SK-N-SH (cell line): ENCODE results near the gene MRPS23. TPM values are rescaled to one million over a fixed set of nuclear protein-coding genes. Genes with fewer than 3 reads are reported as not detected.

Source experiments
- CTCF ChIA-PET: fragments of 300-600, 350-600 bp; formaldehyde crosslinking; extraction: SDS; loops from one replicate; lab custom pipeline; 2021; lab: Yijun Ruan, JAX
- POLR2A ChIA-PET: fragments of 350-600 bp; sonication (Branson Sonifier 250); formaldehyde crosslinking; extraction: SDS; loops from one replicate; lab custom pipeline; 2020; ENCODE audit warnings: antibody characterized with exemption, inconsistent platforms; lab: Yijun Ruan, JAX
- DNase-seq: peaks from one replicate; pipeline ENCODE4 v3.0.0; 2012
- H2AFZ ChIP-seq: fragments of 200-600 bp; sonication (generic); 2 replicates; pipeline ENCODE4 v1.8.1; 2016; ENCODE audit warnings: antibody characterized with exemption, mild to moderate bottlenecking, low read depth
- H3F3A ChIP-seq: fragments of 200-600 bp; sonication (generic); replicated peaks from 2 replicates; pipeline ENCODE3; 2016; ENCODE audit warnings: antibody characterized with exemption, mild to moderate bottlenecking; ENCODE audit not compliant: insufficient read depth
- H3K27ac ChIP-seq, 2 experiments: fragments of 200-500 bp in 1 of 2; fragments of 200-600 bp in 1 of 2; sonication (Bioruptor generic) in 1 of 2; sonication (generic), shearing (Covaris generic) in 1 of 2; 2 replicates each; pipeline versions ENCODE4 v1.5.1 to v1.6.1; 2014 to 2016; ENCODE audit warnings: low read depth in 2 of 2, inconsistent platforms in 1 of 2, low read length in 1 of 2, mild to moderate bottlenecking in 1 of 2, mixed read lengths in 1 of 2
- H3K27me3 ChIP-seq: fragments of 200-600 bp; sonication (generic), shearing (Covaris generic); 2 replicates; pipeline ENCODE4 v1.6.1; 2016; ENCODE audit warnings: mixed run types; ENCODE audit not compliant: insufficient read depth
- H3K36me3 ChIP-seq, 2 experiments: fragments of 200-500 bp in 1 of 2; fragments of 200-600 bp in 1 of 2; sonication (Bioruptor generic) in 1 of 2; sonication (generic) in 1 of 2; replicated peaks in 1 of 2; 2 replicates each; pipeline versions ENCODE3 to v1.5.1; 2014 to 2016; ENCODE audit warnings: low read length in 1 of 2, mild to moderate bottlenecking in 1 of 2; ENCODE audit not compliant: insufficient read depth in 2 of 2, control insufficient read depth in 1 of 2
- H3K4me1 ChIP-seq, 2 experiments: fragments of 200-500 bp in 1 of 2; fragments of 200-600 bp in 1 of 2; sonication (Bioruptor generic) in 1 of 2; sonication (generic), shearing (Covaris generic) in 1 of 2; 2 replicates each; pipeline versions ENCODE4 v1.5.1 to v1.6.1; 2014 to 2016; ENCODE audit warnings: low read depth in 1 of 2, low read length in 1 of 2, mixed run types in 1 of 2; ENCODE audit not compliant: insufficient read depth in 2 of 2, control insufficient read depth in 1 of 2
- H3K4me2 ChIP-seq: fragments of 200-600 bp; sonication (generic), shearing (Covaris generic); 2 replicates; pipeline ENCODE4 v1.6.1; 2017; ENCODE audit warnings: mixed run types
- H3K4me3 ChIP-seq, 2 experiments: fragments of 200-500 bp in 1 of 2; fragments of 200-600 bp in 1 of 2; sonication (Bioruptor generic) in 1 of 2; sonication (generic), shearing (Covaris generic) in 1 of 2; 2 replicates each; pipeline versions ENCODE4 v1.5.1 to v1.8.1; 2014 to 2016; ENCODE audit warnings: low read depth in 2 of 2, inconsistent platforms in 1 of 2, low read length in 1 of 2, mild to moderate bottlenecking in 1 of 2, mixed read lengths in 1 of 2, moderate library complexity in 1 of 2
- H3K79me2 ChIP-seq: fragments of 200-600 bp; sonication (generic); 2 replicates; pipeline ENCODE4 v1.8.1; 2017; ENCODE audit warnings: mild to moderate bottlenecking; ENCODE audit not compliant: insufficient read depth
- H3K9ac ChIP-seq: fragments of 200-600 bp; sonication (generic); 2 replicates; pipeline ENCODE4 v1.6.1; 2017; ENCODE audit warnings: mixed run types
- H3K9me2 ChIP-seq: fragments of 200-600 bp; sonication (generic); 2 replicates; pipeline ENCODE4 v1.6.1; 2017; ENCODE audit warnings: mixed run types
- H3K9me3 ChIP-seq: fragments of 200-600 bp; sonication (generic); 2 replicates; pipeline ENCODE4 v1.6.1; 2017; ENCODE audit warnings: mixed run types, mild to moderate bottlenecking, moderate library complexity
- H4K20me1 ChIP-seq: fragments of 200-600 bp; sonication (generic); 2 replicates; pipeline ENCODE4 v1.6.1; 2017; ENCODE audit warnings: mild to moderate bottlenecking, mixed run types; ENCODE audit not compliant: insufficient read depth
- CHD2 ChIP-seq: fragments of 150-350 bp; IDR thresholded peaks from 2 replicates; pipeline ENCODE4 v1.6.1; 2018; ENCODE audit warnings: low read length; ENCODE audit not compliant: partially characterized antibody
- FOSL2 ChIP-seq: IDR thresholded peaks from 2 replicates; pipeline ENCODE4 v1.4.0; 2012; ENCODE audit warnings: low read depth, mild to moderate bottlenecking, moderate library complexity, borderline replicate concordance
- FOXM1 ChIP-seq: IDR thresholded peaks from 2 replicates; pipeline ENCODE4 v1.4.0; 2012; ENCODE audit warnings: low read depth, mild to moderate bottlenecking
- GATA2 ChIP-seq: sonication (generic); formaldehyde crosslinking; IDR thresholded peaks from 2 replicates; pipeline ENCODE4 v1.5.0; 2020; ENCODE audit warnings: mild to moderate bottlenecking, missing genetic modification reagents
- JUND ChIP-seq: IDR thresholded peaks from 2 replicates; pipeline ENCODE4 v1.4.0; 2012
- MEF2A ChIP-seq: IDR thresholded peaks from 2 replicates; pipeline ENCODE4 v1.4.0; 2012; ENCODE audit warnings: low read depth, borderline replicate concordance
- MXI1 ChIP-seq: IDR thresholded peaks from 2 replicates; pipeline ENCODE4 v1.6.1; 2012; ENCODE audit warnings: mild to moderate bottlenecking, low read depth, low read length, improper control_type of control experiment
- RCOR1 ChIP-seq: fragments of 150-350 bp; IDR thresholded peaks from 2 replicates; pipeline ENCODE4 v1.6.1; 2017; ENCODE audit warnings: antibody characterized with exemption, low read length
- RFX5 ChIP-seq: IDR thresholded peaks from 2 replicates; pipeline ENCODE4 v1.6.1; 2012; ENCODE audit warnings: mild to moderate bottlenecking, improper control_type of control experiment, low read length
- TAF1 ChIP-seq: IDR thresholded peaks from 2 replicates; pipeline ENCODE4 v1.6.1; 2012; ENCODE audit warnings: low read depth, mild to moderate bottlenecking, low read length, moderate library complexity, borderline replicate concordance
- TEAD4 ChIP-seq: IDR thresholded peaks from 2 replicates; pipeline ENCODE4 v1.4.0; 2012; ENCODE audit warnings: mild to moderate bottlenecking, borderline replicate concordance; ENCODE audit not compliant: insufficient read depth
- WGBS: methylation state at CpG from one replicate; pipeline ENCODE4 v1.1.6; 2017; ENCODE audit warnings: low lambda C conversion rate; 5-methylcytosine and 5-hydroxymethylcytosine counted together
- polyA plus RNA-seq, 3 experiments: library from polyadenylated mRNA; depleted of rRNA; stranded (reverse); fragments of >200 nt; gene quantifications; 2 replicates each; pipeline ENCODE4 v1.2.3, GENCODE V29; 2012
- TF ChIP-seq, protein P1 (sequence below): fragments of 150-350 bp; IDR thresholded peaks from 2 replicates; pipeline ENCODE4 v1.6.1; 2017; ENCODE audit warnings: antibody characterized with exemption, low read length, low read depth, borderline replicate concordance
- TF ChIP-seq, protein P2 (sequence below): IDR thresholded peaks from 2 replicates; pipeline ENCODE4 v1.6.1; 2012; ENCODE audit warnings: mild to moderate bottlenecking, low read depth, low read length, moderate library complexity
- TF ChIP-seq, protein P3 (sequence below): fragments of 150-350 bp; IDR thresholded peaks from 2 replicates; pipeline ENCODE4 v1.6.1; 2016; ENCODE audit warnings: mild to moderate bottlenecking, low read depth, low read length
- TF ChIP-seq, protein P4 (sequence below): IDR thresholded peaks from 2 replicates; pipeline ENCODE4; 2012

Gene MRPS23
- polyA plus RNA-seq, 1 of the 3 experiments (the other 2 are of a cell fraction), result 105 TPM

DNA sequence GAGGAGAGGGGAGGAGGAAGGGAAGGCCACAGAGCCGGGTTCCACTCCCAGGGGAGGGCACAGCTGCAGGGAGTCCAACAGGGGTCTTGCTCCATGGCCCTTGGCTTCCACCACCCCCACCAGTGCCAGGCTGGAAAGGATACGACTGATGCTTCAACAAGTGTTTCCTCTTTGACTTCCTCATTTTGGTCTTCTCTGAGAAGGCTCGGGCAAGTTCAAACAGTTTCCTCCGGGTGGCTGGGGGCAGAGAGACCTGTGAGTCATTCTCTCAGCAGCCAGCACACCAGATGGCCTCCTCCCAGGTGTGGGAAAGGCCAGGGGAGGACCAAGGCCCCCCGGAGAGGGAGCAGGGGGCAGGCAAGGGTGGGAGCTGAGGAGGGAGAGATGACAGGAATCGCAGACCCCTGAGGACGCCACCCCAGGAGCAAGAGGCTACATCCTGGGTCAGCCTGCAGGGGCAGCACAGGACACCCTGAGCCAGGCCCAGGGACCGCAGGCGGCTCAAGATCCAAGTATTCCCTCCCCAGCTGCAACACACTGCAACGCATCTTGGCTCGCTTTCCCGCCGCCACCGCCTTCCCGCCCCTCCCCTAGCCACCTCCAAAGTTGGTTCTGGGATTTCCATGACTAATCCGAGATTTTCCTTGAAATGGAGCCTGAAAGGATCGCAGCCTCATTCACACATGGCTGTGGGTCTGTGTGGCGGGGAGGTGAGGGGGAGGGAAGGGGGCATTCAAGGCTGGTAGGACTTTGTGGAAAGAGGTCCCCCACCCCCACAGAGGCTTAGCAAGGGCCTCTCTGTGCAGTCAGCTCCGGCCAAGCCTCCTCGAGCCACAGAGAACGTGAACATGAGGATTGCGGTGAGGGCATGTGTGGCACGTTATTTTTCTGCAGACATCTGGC, 18.4 kb upstream of the MRPS23 start (continued):
- TF ChIP-seq, protein P1, sequence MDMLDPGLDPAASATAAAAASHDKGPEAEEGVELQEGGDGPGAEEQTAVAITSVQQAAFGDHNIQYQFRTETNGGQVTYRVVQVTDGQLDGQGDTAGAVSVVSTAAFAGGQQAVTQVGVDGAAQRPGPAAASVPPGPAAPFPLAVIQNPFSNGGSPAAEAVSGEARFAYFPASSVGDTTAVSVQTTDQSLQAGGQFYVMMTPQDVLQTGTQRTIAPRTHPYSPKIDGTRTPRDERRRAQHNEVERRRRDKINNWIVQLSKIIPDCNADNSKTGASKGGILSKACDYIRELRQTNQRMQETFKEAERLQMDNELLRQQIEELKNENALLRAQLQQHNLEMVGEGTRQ, result no peak
- TF ChIP-seq CHD2 (no peak), MXI1 (no peak), RFX5 (no peak), FOSL2 (peak; percentile 95), TAF1 (0 out of 2 replicates have a peak, but pooled peaks have one; percentile 50), TEAD4 (peak; percentile 96)
- TF ChIP-seq, protein P2, sequence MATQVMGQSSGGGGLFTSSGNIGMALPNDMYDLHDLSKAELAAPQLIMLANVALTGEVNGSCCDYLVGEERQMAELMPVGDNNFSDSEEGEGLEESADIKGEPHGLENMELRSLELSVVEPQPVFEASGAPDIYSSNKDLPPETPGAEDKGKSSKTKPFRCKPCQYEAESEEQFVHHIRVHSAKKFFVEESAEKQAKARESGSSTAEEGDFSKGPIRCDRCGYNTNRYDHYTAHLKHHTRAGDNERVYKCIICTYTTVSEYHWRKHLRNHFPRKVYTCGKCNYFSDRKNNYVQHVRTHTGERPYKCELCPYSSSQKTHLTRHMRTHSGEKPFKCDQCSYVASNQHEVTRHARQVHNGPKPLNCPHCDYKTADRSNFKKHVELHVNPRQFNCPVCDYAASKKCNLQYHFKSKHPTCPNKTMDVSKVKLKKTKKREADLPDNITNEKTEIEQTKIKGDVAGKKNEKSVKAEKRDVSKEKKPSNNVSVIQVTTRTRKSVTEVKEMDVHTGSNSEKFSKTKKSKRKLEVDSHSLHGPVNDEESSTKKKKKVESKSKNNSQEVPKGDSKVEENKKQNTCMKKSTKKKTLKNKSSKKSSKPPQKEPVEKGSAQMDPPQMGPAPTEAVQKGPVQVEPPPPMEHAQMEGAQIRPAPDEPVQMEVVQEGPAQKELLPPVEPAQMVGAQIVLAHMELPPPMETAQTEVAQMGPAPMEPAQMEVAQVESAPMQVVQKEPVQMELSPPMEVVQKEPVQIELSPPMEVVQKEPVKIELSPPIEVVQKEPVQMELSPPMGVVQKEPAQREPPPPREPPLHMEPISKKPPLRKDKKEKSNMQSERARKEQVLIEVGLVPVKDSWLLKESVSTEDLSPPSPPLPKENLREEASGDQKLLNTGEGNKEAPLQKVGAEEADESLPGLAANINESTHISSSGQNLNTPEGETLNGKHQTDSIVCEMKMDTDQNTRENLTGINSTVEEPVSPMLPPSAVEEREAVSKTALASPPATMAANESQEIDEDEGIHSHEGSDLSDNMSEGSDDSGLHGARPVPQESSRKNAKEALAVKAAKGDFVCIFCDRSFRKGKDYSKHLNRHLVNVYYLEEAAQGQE, result peak; percentile 77

GRCh38 chr17:57867126-57867525, 17.3 kb upstream of the MRPS23 start:
- WGBS, result 96% methylated on average over 10 of the region's 10 CpGs
- H4K20me1 ChIP-seq, result no peaks in the 10 kb centered on the region
- H2AFZ ChIP-seq, result no peak overlapping the region
- POLR2A ChIA-PET, result no interaction called here
- no peak for DNase-seq
- no peaks in the 10 kb centered on the region for H3K27me3 ChIP-seq
- H3K4me2 ChIP-seq, result peak overlapping the region; percentile 63
- no peaks in the 10 kb centered on the region for H3K9me3 ChIP-seq
- peak overlapping the region; percentile 86 to 96 for H3K27ac ChIP-seq
- 0 out of 2 replicates have a peak overlapping the region, but pooled peaks have one; percentile 52 for H3K9ac ChIP-seq
- H3F3A ChIP-seq, result peaks cover 39% of the 10 kb centered on the region
- H3K4me3 ChIP-seq, result no peak overlapping the region
- H3K9me2 ChIP-seq, result no peaks in the 10 kb centered on the region
- peaks cover 8% of the 10 kb centered on the region for H3K79me2 ChIP-seq
- H3K36me3 ChIP-seq, result peaks cover 8 to 40% of the 10 kb centered on the region in 2 experiments
- CTCF ChIA-PET, result interaction anchor here (0.8 to 25.6 kb wide), 8 partner anchors 9 to 329 kb away, joined by 3 to 1002 read pairs (median 5); partner anchors contain the start of genes SRSF1 and VEZF1
- H3K4me1 ChIP-seq, result peaks cover 29 to 38% of the 10 kb centered on the region in 2 experiments; a peak in 3 of 4 replicates
- no peak for TF ChIP-seq RFX5
- TF ChIP-seq, protein P3, sequence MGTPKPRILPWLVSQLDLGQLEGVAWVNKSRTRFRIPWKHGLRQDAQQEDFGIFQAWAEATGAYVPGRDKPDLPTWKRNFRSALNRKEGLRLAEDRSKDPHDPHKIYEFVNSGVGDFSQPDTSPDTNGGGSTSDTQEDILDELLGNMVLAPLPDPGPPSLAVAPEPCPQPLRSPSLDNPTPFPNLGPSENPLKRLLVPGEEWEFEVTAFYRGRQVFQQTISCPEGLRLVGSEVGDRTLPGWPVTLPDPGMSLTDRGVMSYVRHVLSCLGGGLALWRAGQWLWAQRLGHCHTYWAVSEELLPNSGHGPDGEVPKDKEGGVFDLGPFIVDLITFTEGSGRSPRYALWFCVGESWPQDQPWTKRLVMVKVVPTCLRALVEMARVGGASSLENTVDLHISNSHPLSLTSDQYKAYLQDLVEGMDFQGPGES, result no peak
- TF ChIP-seq, protein P2, result no peak
- no peak for TF ChIP-seq MEF2A
- no peak for TF ChIP-seq MXI1
- no peak for TF ChIP-seq GATA2 (CRISPR knock-in tag)
- TF ChIP-seq JUND, result no peak
- TF ChIP-seq FOSL2, result no peak
- TF ChIP-seq, protein P4, sequence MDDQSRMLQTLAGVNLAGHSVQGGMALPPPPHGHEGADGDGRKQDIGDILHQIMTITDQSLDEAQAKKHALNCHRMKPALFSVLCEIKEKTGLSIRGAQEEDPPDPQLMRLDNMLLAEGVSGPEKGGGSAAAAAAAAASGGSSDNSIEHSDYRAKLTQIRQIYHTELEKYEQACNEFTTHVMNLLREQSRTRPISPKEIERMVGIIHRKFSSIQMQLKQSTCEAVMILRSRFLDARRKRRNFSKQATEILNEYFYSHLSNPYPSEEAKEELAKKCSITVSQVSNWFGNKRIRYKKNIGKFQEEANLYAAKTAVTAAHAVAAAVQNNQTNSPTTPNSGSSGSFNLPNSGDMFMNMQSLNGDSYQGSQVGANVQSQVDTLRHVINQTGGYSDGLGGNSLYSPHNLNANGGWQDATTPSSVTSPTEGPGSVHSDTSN, result no peak
- TF ChIP-seq FOXM1, result no peak
- TF ChIP-seq RCOR1, result no peak
